GM23338 (cell line): ENCODE measurements around the gene RMI2. TPM values are rescaled to one million over a fixed set of nuclear protein-coding genes. Genes with fewer than 3 reads are reported as not detected.

Experiments used
- ATAC-seq: fragments of 200-7000 bp; cut with Tn5 transposase; 3 replicates; pipeline ENCODE4 v1.9.1; 2020
- DNase-seq: peaks from one replicate; pipeline ENCODE4 v3.0.0-alpha.2; 2015; ENCODE audit warnings: low spot score
- H2AFZ ChIP-seq: fragments of 200-600 bp; sonication (generic); 2 replicates; pipeline ENCODE4 v1.8.0; 2016; ENCODE audit warnings: antibody characterized with exemption, mild to moderate bottlenecking, moderate library complexity
- H3F3A ChIP-seq: fragments of 200-600 bp; sonication (generic); replicated peaks from 2 replicates; pipeline ENCODE4 v1.8.0; 2017; ENCODE audit warnings: antibody characterized with exemption, mixed run types, low read depth
- H3K27ac ChIP-seq: fragments of 200-600 bp; sonication (generic); 2 replicates; pipeline ENCODE4 v1.6.1; 2016; ENCODE audit warnings: low read depth
- H3K27me3 ChIP-seq: fragments of 200-600 bp; sonication (generic); 2 replicates; pipeline ENCODE4 v1.8.0; 2016; ENCODE audit warnings: mild to moderate bottlenecking, mixed run types, moderate library complexity; ENCODE audit not compliant: insufficient read depth
- H3K36me3 ChIP-seq: fragments of 200-600 bp; sonication (generic); 2 replicates; pipeline ENCODE4 v1.8.0; 2016; ENCODE audit warnings: mild to moderate bottlenecking; ENCODE audit not compliant: insufficient read depth
- H3K4me1 ChIP-seq: fragments of 200-600 bp; sonication (generic); 2 replicates; pipeline ENCODE4 v1.8.0; 2016; ENCODE audit warnings: mild to moderate bottlenecking, moderate library complexity; ENCODE audit not compliant: insufficient read depth
- H3K4me2 ChIP-seq: fragments of 200-600 bp; sonication (generic); 2 replicates; pipeline ENCODE4 v1.7.1; 2017; ENCODE audit warnings: mixed run types
- H3K4me3 ChIP-seq: fragments of 200-600 bp; sonication (generic); 2 replicates; pipeline ENCODE4 v1.6.1; 2016; ENCODE audit warnings: mixed run types
- H3K79me2 ChIP-seq: fragments of 200-600 bp; sonication (generic); replicated peaks from 2 replicates; pipeline ENCODE4 v1.8.0; 2017; ENCODE audit warnings: mild to moderate bottlenecking; ENCODE audit not compliant: insufficient read depth
- H3K9me2 ChIP-seq: fragments of 200-600 bp; sonication (generic); 2 replicates; pipeline ENCODE4 v1.8.0; 2017; ENCODE audit not compliant: insufficient read depth
- H4K20me1 ChIP-seq: fragments of 200-600 bp; sonication (generic); replicated peaks from 2 replicates; pipeline ENCODE4 v1.8.0; 2017; ENCODE audit warnings: mild to moderate bottlenecking; ENCODE audit not compliant: insufficient read depth
- H3K27ac Mint-ChIP-seq: 2 replicates; pipeline ENCODE4 v1.8.0; 2020; ENCODE audit warnings: inconsistent platforms, mild to moderate bottlenecking, moderate library complexity, mixed read lengths
- H3K27me3 Mint-ChIP-seq: 3 replicates; pipeline ENCODE4 v1.8.0; 2022; ENCODE audit warnings: low read depth, mild to moderate bottlenecking, moderate library complexity, mixed read lengths, inconsistent platforms; ENCODE audit not compliant: insufficient read depth, poor library complexity
- H3K36me3 Mint-ChIP-seq: 3 replicates; pipeline ENCODE4 v1.8.0; 2021; ENCODE audit warnings: low read depth, mild to moderate bottlenecking, inconsistent platforms, moderate library complexity, mixed read lengths
- H3K4me1 Mint-ChIP-seq: 3 replicates; pipeline ENCODE4 v1.8.0; 2020; ENCODE audit warnings: mild to moderate bottlenecking, inconsistent platforms, mixed read lengths
- H3K4me3 Mint-ChIP-seq: 3 replicates; pipeline ENCODE4 v1.8.0; 2021; ENCODE audit warnings: moderate library complexity, mild to moderate bottlenecking, inconsistent platforms, mixed read lengths
- H3K9me3 Mint-ChIP-seq: 3 replicates; pipeline ENCODE4 v1.8.0; 2020; ENCODE audit warnings: moderate library complexity, mild to moderate bottlenecking, inconsistent platforms, mixed read lengths
- CREB1 ChIP-seq: fragments of 250-450 bp; sonication (Bioruptor Pico); IDR thresholded peaks from 2 replicates; pipeline ENCODE4 v1.5.0; 2020; ENCODE audit warnings: low read depth, mild to moderate bottlenecking, moderate library complexity
- CTCF ChIP-seq, 2 experiments: fragments of 200-600 bp in 1 of 2; sonication (generic) in 1 of 2; conservative IDR thresholded peaks; 2 replicates each; pipeline versions ENCODE4 v1.5.1 to v1.6.1; 2016 to 2017; ENCODE audit warnings: antibody characterized with exemption in 2 of 2, low read depth in 2 of 2, mild to moderate bottlenecking in 2 of 2, moderate library complexity in 1 of 2
- ETS1 ChIP-seq: IDR thresholded peaks from 2 replicates; pipeline ENCODE4 v1.6.1; 2016; ENCODE audit warnings: antibody characterized with exemption
- EZH2 ChIP-seq: fragments of 200-600 bp; sonication (generic); IDR thresholded peaks from one replicate; pipeline ENCODE4 v1.8.0; 2017; ENCODE audit warnings: antibody characterized with exemption, mild to moderate bottlenecking, low read depth; ENCODE audit not compliant: unreplicated experiment
- EZH2phosphoT487 ChIP-seq: fragments of 200-600 bp; sonication (generic); IDR thresholded peaks from one replicate; pipeline ENCODE4 v1.8.1; 2018; ENCODE audit warnings: antibody characterized with exemption; ENCODE audit not compliant: unreplicated experiment
- JUNB ChIP-seq: IDR thresholded peaks from one replicate; pipeline ENCODE4 v1.6.1; 2016; ENCODE audit warnings: antibody characterized with exemption; ENCODE audit not compliant: unreplicated experiment
- NANOG ChIP-seq: IDR thresholded peaks from 2 replicates; pipeline ENCODE4 v1.6.1; 2016; ENCODE audit warnings: antibody characterized with exemption, borderline replicate concordance
- POLR2AphosphoS5 ChIP-seq: IDR thresholded peaks from 2 replicates; pipeline ENCODE4 v1.6.1; 2016; ENCODE audit warnings: antibody characterized with exemption, low read depth
- REST ChIP-seq: IDR thresholded peaks from one replicate; pipeline ENCODE4 v1.6.1; 2018; ENCODE audit warnings: antibody characterized with exemption; ENCODE audit not compliant: unreplicated experiment
- STAT1 ChIP-seq: IDR thresholded peaks from one replicate; pipeline ENCODE4 v1.6.1; 2016; ENCODE audit warnings: antibody characterized with exemption; ENCODE audit not compliant: unreplicated experiment
- ZNF114 ChIP-seq: fragments of 250-450 bp; sonication (Bioruptor Pico); IDR thresholded peaks from 2 replicates; pipeline ENCODE4 v1.5.0; 2020; ENCODE audit warnings: mild to moderate bottlenecking, moderate library complexity
- ZNF331 ChIP-seq: fragments of 250-450 bp; sonication (Bioruptor Pico); IDR thresholded peaks from 2 replicates; pipeline ENCODE4 v1.5.0; 2020; ENCODE audit warnings: low read depth, mild to moderate bottlenecking, moderate library complexity
- ZNF462 ChIP-seq: fragments of 250-450 bp; sonication (Bioruptor Pico); IDR thresholded peaks from 2 replicates; pipeline ENCODE4 v1.5.0; 2020; ENCODE audit warnings: mild to moderate bottlenecking, moderate library complexity
- polyA plus RNA-seq: library from polyadenylated mRNA; unstranded; fragments of >200 nt; fragmentation: Nextera tagmentation; extraction: Ambion mirVana; gene quantifications from 2 replicates; pipeline ENCODE4 v1.2.1, GENCODE V29; 2016
- total RNA-seq: library from RNA; depleted of rRNA; stranded (reverse); fragments of >200 nt; shearing (Covaris generic); gene quantifications from 2 replicates; pipeline ENCODE4 v1.2.3, GENCODE V29; 2014

Gene RMI2
- total and polyA plus RNA-seq, 2 experiments from 2014 or later, result 98.2 to 108 TPM

GRCh38 chr16:11300560-11300892, 44.7 kb upstream of the RMI2 start:
- H3K4me3 Mint-ChIP-seq, result no peak overlapping the region
- no peak overlapping the region for H3K4me3 ChIP-seq
- no peak overlapping the region; the same call in 1 of the 2 replicates for H2AFZ ChIP-seq
- H3K9me3 Mint-ChIP-seq, result no peaks in the 10 kb centered on the region
- ATAC-seq, result no peak
- H3K36me3 Mint-ChIP-seq, result no peaks in the 10 kb centered on the region
- no peaks in the 10 kb centered on the region for H3K27me3 Mint-ChIP-seq
- H3K27me3 ChIP-seq, result no peaks in the 10 kb centered on the region
- peaks cover 7% of the 10 kb centered on the region; the same call in 1 of the 2 replicates for H3F3A ChIP-seq
- H3K9me2 ChIP-seq, result no peaks in the 10 kb centered on the region
- H3K27ac Mint-ChIP-seq, result no peak overlapping the region
- no peak for DNase-seq
- H3K79me2 ChIP-seq, result no peaks in the 10 kb centered on the region
- peaks cover 25% of the 10 kb centered on the region for H3K4me1 ChIP-seq
- H3K36me3 ChIP-seq, result no peaks in the 10 kb centered on the region
- H3K27ac ChIP-seq, result no peak overlapping the region
- no peaks in the 10 kb centered on the region for H4K20me1 ChIP-seq
- no peak overlapping the region for H3K4me2 ChIP-seq
- TF ChIP-seq ZNF114 (CRISPR knock-in tag), result no peak
- TF ChIP-seq CREB1 (CRISPR knock-in tag), result no peak
- TF ChIP-seq NANOG, result no peak
- TF ChIP-seq ZNF462 (CRISPR knock-in tag), result no peak
- no peak for TF ChIP-seq JUNB
- no peak for TF ChIP-seq POLR2AphosphoS5
- TF ChIP-seq EZH2, result no peak
- no peak for TF ChIP-seq CTCF (conservative IDR thresholded peaks at IDR 0.05; ENCODE audit: low read depth in 2 of 2)
- no peak for TF ChIP-seq ETS1
- TF ChIP-seq REST, result no peak
- TF ChIP-seq EZH2phosphoT487, result no peak
- TF ChIP-seq ZNF331, result no peak
- no peak for TF ChIP-seq STAT1
- H3K4me1 Mint-ChIP-seq, result peaks cover 14% of the 10 kb centered on the region
